ENCODE results near the gene ASB17.

- TF ChIP-seq POLR2AphosphoS5 (IDR thresholded peaks at IDR 0.05) (no peak), CTCF (IDR thresholded peaks at IDR 0.05) (no peak)
Observed at GRCh38 chr1:75970631-75971030, 38.4 kb upstream of the ASB17 start.
